Esophagus squamous epithelium (tissue), 5 donors: Measurements from ENCODE around the gene TANGO2. TPM values are rescaled to one million over a fixed set of nuclear protein-coding genes. Genes with fewer than 3 reads are reported as not detected.

Experiments
- DNase-seq: peaks from one replicate; lab custom pipeline; 2025; lab: John Stamatoyannopoulos, UW
- H3K27ac ChIP-seq, 4 donors: fragments of 200-600 bp; sonication (generic); one replicate each; pipeline ENCODE4 v1.5.1; 2016 to 2019; ENCODE audit warnings: mild to moderate bottlenecking in 1 of 4
- H3K27me3 ChIP-seq, 4 donors: fragments of 200-600 bp; sonication (generic); 1 replicate in 3 of 4; 2 replicates in 1 of 4; pipeline versions ENCODE4 v1.5.1 to v1.6.0; 2017 to 2021; ENCODE audit warnings: antibody characterized with exemption in 1 of 4
- H3K36me3 ChIP-seq, 3 donors: fragments of 200-600 bp; sonication (generic); one replicate each; pipeline ENCODE4 v1.5.1; 2016 to 2019
- H3K4me1 ChIP-seq, 3 donors: fragments of 200-600 bp; sonication (generic); one replicate each; pipeline ENCODE4 v1.5.1; 2017 to 2019
- H3K4me3 ChIP-seq, 4 donors: fragments of 200-600 bp; sonication (generic); 1 replicate in 3 of 4; 2 replicates in 1 of 4; pipeline ENCODE4 v1.5.1; 2016 to 2019; ENCODE audit warnings: mild to moderate bottlenecking in 2 of 4, moderate library complexity in 1 of 4
- H3K9me3 ChIP-seq, 3 donors: fragments of 200-600 bp; sonication (generic); one replicate each; pipeline ENCODE4 v1.5.1; 2016 to 2019
- CTCF ChIP-seq, 6 experiments: fragments of 450-650 bp in 4 of 6; fragments of 200-600 bp in 2 of 6; sonication (generic) in 2 of 6; IDR thresholded peaks; one replicate each; pipeline ENCODE4 v1.5.1; 2016 to 2019; ENCODE audit warnings: antibody characterized with exemption in 6 of 6, mild to moderate bottlenecking in 4 of 6, moderate library complexity in 4 of 6
- POLR2A ChIP-seq, 4 donors: fragments of 450-650 bp; IDR thresholded peaks; one replicate each; pipeline ENCODE4 v1.6.1; 2017; ENCODE audit warnings: antibody characterized with exemption in 4 of 4, mild to moderate bottlenecking in 4 of 4, moderate library complexity in 3 of 4
- WGBS, 2 donors: methylation state at CpG; one replicate each; pipeline ENCODE4 v1.1.5; 2018; 5-methylcytosine and 5-hydroxymethylcytosine counted together
- intact Hi-C: fragments of 100-400 bp; cut with DNase I; formaldehyde crosslinking; loops from one replicate; pipeline ENCODE4 v1.15.0; 2022
- total RNA-seq, 4 donors: library from RNA; depleted of rRNA; stranded (reverse); fragments of >200 nt; gene quantifications; one replicate each; pipeline ENCODE4 v1.1.0, GENCODE V29; 2016
- donor health status: DM: yes; HTN: yes; CAD: no.

TANGO2 gene
- total RNA-seq, 4 donors from 2014 or later: 14.0 to 28.2 (median 17.6) TPM

GRCh38 chr22:19989725-19990067 lies 31.2 kb upstream of the TANGO2 start:
- H3K36me3 ChIP-seq: no peaks in the 10 kb centered on the region
- no peak overlapping the region for H3K4me3 ChIP-seq
- H3K27me3 ChIP-seq: no peaks in the 10 kb centered on the region
- no peak for DNase-seq
- TF ChIP-seq CTCF (IDR thresholded peaks at IDR 0.05) (no peak), POLR2A (IDR thresholded peaks at IDR 0.05) (no peak)
- 88% methylated on average over 3 of the region's 3 CpGs; no CpG with 5 or more reads in 1 of the 2 donors for WGBS, 2 donors
- no peak overlapping the region for H3K27ac ChIP-seq
- H3K4me1 ChIP-seq: peaks cover 19 to 55% (median 24%) of the 10 kb centered on the region in 3 donors
- intact Hi-C loops: no loop called here
- H3K9me3 ChIP-seq: no peaks in the 10 kb centered on the region

- Histone ChIP-seq H3K27me3 (no peaks in the 10 kb centered on the region), H3K4me3 (no peak overlapping the region), H3K9me3 (no peaks in the 10 kb centered on the region), H3K4me1 (peaks cover 16 to 55% (median 19%) of the 10 kb centered on the region in 3 donors), H3K27ac (no peak overlapping the region), H3K36me3 (no peaks in the 10 kb centered on the region)
- DNase-seq: no peak
- no peak for TF ChIP-seq CTCF (IDR thresholded peaks at IDR 0.05)
- no peak for TF ChIP-seq POLR2A (IDR thresholded peaks at IDR 0.05)
- WGBS, 2 donors: no CpG with 5 or more reads among the region's 2 CpGs
- intact Hi-C loops: no loop called here
Measured at GRCh38 chr22:19990188-19990587, 30.7 kb upstream of the TANGO2 start.

DNA sequence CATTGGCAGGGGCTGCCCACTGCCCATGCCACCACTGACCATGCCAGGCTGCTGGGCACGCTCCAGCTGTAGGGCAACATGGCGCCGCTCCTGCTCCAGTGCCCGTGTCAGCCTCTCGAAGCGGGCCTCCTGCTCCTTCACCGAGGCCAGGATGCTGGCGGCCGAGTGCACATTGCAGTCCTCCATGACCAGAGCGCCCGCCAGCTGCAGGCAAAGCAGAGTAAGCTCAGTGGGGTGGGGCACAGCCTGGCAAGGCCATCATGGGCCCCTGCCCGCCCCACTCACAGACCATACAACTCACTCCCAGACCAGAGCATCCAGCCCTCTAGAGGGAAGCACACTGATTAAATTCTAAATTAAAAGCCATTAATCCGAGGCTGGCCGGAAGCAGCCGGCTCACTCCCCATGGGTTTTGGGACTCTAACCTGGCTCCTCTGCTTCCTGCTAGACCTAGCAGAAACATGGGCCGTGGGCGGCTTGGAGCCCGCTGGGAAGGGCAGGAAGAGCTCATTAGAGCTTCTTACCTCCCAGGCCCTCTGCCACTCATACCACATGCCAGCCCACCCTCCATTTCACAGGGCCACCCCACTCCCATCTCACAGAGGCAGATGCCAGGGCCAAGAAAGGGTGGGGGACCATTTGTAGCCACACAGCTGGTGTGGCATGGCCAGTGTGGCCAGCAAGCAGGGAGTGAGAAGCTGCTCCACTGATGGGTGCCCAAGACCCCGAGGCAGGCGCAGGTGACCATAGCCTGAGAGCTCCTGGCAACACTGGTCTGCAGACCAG lies 30.1 kb upstream of the TANGO2 start:
- intact Hi-C loops: no loop called here
- Histone ChIP-seq H3K4me1 (peaks cover 14 to 55% (median 16%) of the 10 kb centered on the region in 3 donors), H3K9me3 (no peaks in the 10 kb centered on the region), H3K4me3 (no peak overlapping the region), H3K27ac (peak overlapping the region in 1 of 4 donors; percentile 33), H3K36me3 (no peaks in the 10 kb centered on the region), H3K27me3 (no peaks in the 10 kb centered on the region)
- TF ChIP-seq POLR2A (IDR thresholded peaks at IDR 0.05) (no peak), CTCF (IDR thresholded peaks at IDR 0.05) (no peak)
- 93 to 96% methylated on average over 3 to 14 of the region's 20 CpGs for WGBS, 2 donors
- DNase-seq: no peak

DNA sequence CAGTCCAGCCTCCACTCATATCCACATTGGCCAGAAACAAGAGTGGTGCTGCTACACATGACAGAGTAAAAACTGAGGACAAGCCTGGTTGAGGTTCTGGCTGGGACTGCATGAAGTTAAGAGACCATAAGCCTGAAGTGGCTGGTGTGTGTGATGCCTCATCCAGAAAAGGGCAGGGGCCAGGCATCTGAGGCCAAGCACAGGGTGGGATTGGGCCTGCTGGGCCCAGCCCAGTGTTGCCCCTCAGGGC lies 29.6 kb upstream of the TANGO2 start:
- no peak overlapping the region for H3K4me3 ChIP-seq
- no peak for DNase-seq
- peak overlapping the region in 1 of 4 donors; percentile 33 for H3K27ac ChIP-seq
- no peak for TF ChIP-seq CTCF (IDR thresholded peaks at IDR 0.05)
- TF ChIP-seq POLR2A (IDR thresholded peaks at IDR 0.05): no peak
- no peaks in the 10 kb centered on the region for H3K27me3 ChIP-seq
- H3K9me3 ChIP-seq: no peaks in the 10 kb centered on the region
- peaks cover 9 to 52% (median 14%) of the 10 kb centered on the region in 3 donors for H3K4me1 ChIP-seq
- H3K36me3 ChIP-seq: no peaks in the 10 kb centered on the region
- intact Hi-C loops: no loop called here

GRCh38 chr22:19991645-19992451 lies 29.1 kb upstream of the TANGO2 start:
- Histone ChIP-seq H3K36me3 (no peaks in the 10 kb centered on the region), H3K9me3 (no peaks in the 10 kb centered on the region), H3K4me1 (peaks cover 3 to 47% (median 11%) of the 10 kb centered on the region in 3 donors), H3K27me3 (no peaks in the 10 kb centered on the region), H3K4me3 (no peak overlapping the region), H3K27ac (peak overlapping the region in 1 of 4 donors; percentile 33)
- TF ChIP-seq CTCF (IDR thresholded peaks at IDR 0.05) (no peak), POLR2A (IDR thresholded peaks at IDR 0.05) (no peak)
- 95% methylated on average over 6 of the region's 23 CpGs; no CpG with 5 or more reads in 1 of the 2 donors for WGBS, 2 donors
- intact Hi-C loops: no loop called here
- DNase-seq: no peak
